IMR-90 (cell line): ENCODE measurements around the gene GRN. TPM values are rescaled to one million over a fixed set of nuclear protein-coding genes. Genes with fewer than 3 reads are reported as not detected.

Experiments used
- ATAC-seq: fragments of 200-7000 bp; cut with Tn5 transposase; 2 replicates; pipeline ENCODE4 v1.9.1; 2020; ENCODE audit warnings: low read depth, mild to moderate bottlenecking, moderate library complexity
- BruUV-seq: library from RNA; stranded (reverse); fragments of 400-500 nt; replicated peaks from 2 replicates; lab custom pipeline; 2021; lab: Mats Ljungman, UMichigan
- CTCF ChIA-PET: fragments of 300-600 bp; formaldehyde crosslinking; extraction: SDS; loops from one replicate; lab custom pipeline; 2021; ENCODE audit warnings: antibody characterized with exemption; lab: Yijun Ruan, JAX
- POLR2A ChIA-PET: fragments of 300-600 bp; sonication (Branson Sonifier 250); formaldehyde crosslinking; loops from one replicate; lab custom pipeline; 2022; ENCODE audit warnings: antibody characterized with exemption; ENCODE audit not compliant: unreplicated experiment; lab: Charles Lee
- DNase-seq: peaks from one replicate; pipeline ENCODE4 v3.0.0; 2013
- H2AFZ ChIP-seq: replicated peaks from 2 replicates; pipeline ENCODE3; 2013; ENCODE audit warnings: low read length, mild to moderate bottlenecking; ENCODE audit not compliant: poor library complexity
- H2AK5ac ChIP-seq: 2 replicates; pipeline ENCODE4 v1.6.1; 2013; ENCODE audit warnings: low read depth, low read length, inconsistent platforms
- H2AK9ac ChIP-seq: replicated peaks from 2 replicates; pipeline ENCODE3; 2013; ENCODE audit warnings: mild to moderate bottlenecking, low read depth, low read length, moderate library complexity; ENCODE audit not compliant: poor library complexity
- H2BK120ac ChIP-seq: 2 replicates; pipeline ENCODE4 v1.6.1; 2013; ENCODE audit warnings: low read depth, low read length, inconsistent platforms
- H2BK15ac ChIP-seq: 3 replicates; pipeline ENCODE4 v1.6.1; 2013; ENCODE audit warnings: low read depth, low read length, inconsistent platforms
- H2BK20ac ChIP-seq: 2 replicates; pipeline ENCODE4 v1.6.1; 2013; ENCODE audit warnings: low read depth, mild to moderate bottlenecking, inconsistent platforms, low read length, moderate library complexity
- H2BK5ac ChIP-seq: 2 replicates; pipeline ENCODE4 v1.6.1; 2013; ENCODE audit warnings: mild to moderate bottlenecking, low read depth, low read length, inconsistent platforms; ENCODE audit not compliant: poor library complexity, severe bottlenecking
- H3K14ac ChIP-seq: replicated peaks from 2 replicates; pipeline ENCODE4 v1.6.1; 2013; ENCODE audit warnings: low read depth, low read length, inconsistent platforms
- H3K18ac ChIP-seq: 2 replicates; pipeline ENCODE4 v1.6.1; 2013; ENCODE audit warnings: low read depth, low read length, control low read depth
- H3K23ac ChIP-seq: 2 replicates; pipeline ENCODE4 v1.6.1; 2013; ENCODE audit warnings: low read depth, low read length, inconsistent platforms
- H3K27ac ChIP-seq: 2 replicates; pipeline ENCODE4 v1.5.1; 2013; ENCODE audit warnings: mild to moderate bottlenecking, control low read depth, low read length; ENCODE audit not compliant: insufficient read depth
- H3K27me3 ChIP-seq: 2 replicates; pipeline ENCODE4 v1.6.1; 2013; ENCODE audit warnings: low read length; ENCODE audit not compliant: control insufficient read depth, insufficient read depth
- H3K36me3 ChIP-seq: 2 replicates; pipeline ENCODE4 v1.6.1; 2013; ENCODE audit warnings: low read length, mixed read lengths; ENCODE audit not compliant: control insufficient read depth, insufficient read depth
- H3K4ac ChIP-seq: 2 replicates; pipeline ENCODE4 v1.6.1; 2013; ENCODE audit warnings: low read depth, low read length, inconsistent platforms
- H3K4me1 ChIP-seq: 2 replicates; pipeline ENCODE4 v1.6.1; 2013; ENCODE audit warnings: low read length, mixed read lengths; ENCODE audit not compliant: control insufficient read depth, insufficient read depth
- H3K4me2 ChIP-seq: 2 replicates; pipeline ENCODE4 v1.6.1; 2013; ENCODE audit warnings: low read depth, mild to moderate bottlenecking, control low read depth, low read length, moderate library complexity
- H3K4me3 ChIP-seq: 2 replicates; pipeline ENCODE4 v1.5.1; 2013; ENCODE audit warnings: low read depth, mild to moderate bottlenecking, control low read depth, low read length, moderate library complexity; ENCODE audit not compliant: insufficient read depth
- H3K56ac ChIP-seq: 2 replicates; pipeline ENCODE4 v1.6.1; 2013; ENCODE audit warnings: low read length, inconsistent platforms; ENCODE audit not compliant: insufficient read depth; ENCODE audit errors: extremely low read depth
- H3K79me1 ChIP-seq, 2 experiments: 2 replicates each; pipeline ENCODE4 v1.6.1; 2013; ENCODE audit warnings: low read length in 2 of 2, inconsistent platforms in 1 of 2, low read depth in 1 of 2
- H3K9ac ChIP-seq: 2 replicates; pipeline ENCODE4 v1.6.1; 2013; ENCODE audit warnings: low read depth, low read length, control low read depth
- H3K9me1 ChIP-seq: 2 replicates; pipeline ENCODE4 v1.6.1; 2013; ENCODE audit warnings: low read length, inconsistent platforms; ENCODE audit not compliant: insufficient read depth
- H3K9me3 ChIP-seq: 2 replicates; pipeline ENCODE4 v1.6.1; 2013; ENCODE audit warnings: low read length; ENCODE audit not compliant: control insufficient read depth, insufficient read depth
- H4K20me1 ChIP-seq: 2 replicates; pipeline ENCODE4 v1.6.1; 2013; ENCODE audit warnings: low read length, inconsistent platforms; ENCODE audit not compliant: insufficient read depth
- H4K5ac ChIP-seq: 2 replicates; pipeline ENCODE4 v1.6.1; 2013; ENCODE audit warnings: mild to moderate bottlenecking, low read depth, low read length, control low read depth
- H4K8ac ChIP-seq, 2 experiments: 2 replicates each; pipeline ENCODE4 v1.6.1; 2013; ENCODE audit warnings: low read depth in 2 of 2, low read length in 2 of 2, control low read depth in 1 of 2, inconsistent platforms in 1 of 2
- H4K91ac ChIP-seq: 2 replicates; pipeline ENCODE4 v1.6.1; 2013; ENCODE audit warnings: low read depth, low read length, inconsistent platforms; ENCODE audit not compliant: insufficient read depth
- BHLHE40 ChIP-seq: fragments of 150-350 bp; IDR thresholded peaks from 2 replicates; pipeline ENCODE4 v1.6.1; 2016; ENCODE audit warnings: mild to moderate bottlenecking, low read depth, low read length
- CTCF ChIP-seq: conservative IDR thresholded peaks from 2 replicates; pipeline ENCODE4 v1.5.1; 2012; ENCODE audit warnings: mild to moderate bottlenecking, low read depth, low read length, improper control_type of control experiment
- MAZ ChIP-seq: IDR thresholded peaks from 2 replicates; pipeline ENCODE4 v1.6.1; 2012; ENCODE audit warnings: low read depth, mild to moderate bottlenecking, low read length, improper control_type of control experiment, moderate library complexity, borderline replicate concordance
- WGBS, 2 experiments: methylation state at CpG; one replicate each; pipeline versions ENCODE4 v1.1.5 to v1.1.7; 2013; ENCODE audit warnings: missing lambda C conversion rate in 2 of 2; ENCODE audit not compliant: insufficient read length in 1 of 2; ENCODE audit errors: extremely low coverage in 2 of 2; 5-methylcytosine and 5-hydroxymethylcytosine counted together
- dilution Hi-C: fragments of 300-500 bp; cut with HindIII; formaldehyde crosslinking; loops from one replicate; pipeline ENCODE4 v1.14.3; 2018; ENCODE audit warnings: low sequenced_read_pairs; ENCODE audit not compliant: unreplicated experiment
- in situ Hi-C: fragments of 300-500 bp; cut with MboI; formaldehyde crosslinking; loops from 3 replicates; pipeline ENCODE4 v1.14.3; 2019; ENCODE audit warnings: low sequenced_read_pairs, inconsistent platforms, mixed read lengths
- intact Hi-C: fragments of 100-400 bp; cut with micrococcal nuclease; formaldehyde crosslinking; loops from 2 replicates; pipeline ENCODE4 v1.10.0; 2022
- polyA plus RNA-seq, 3 experiments: library from polyadenylated mRNA; depleted of rRNA; stranded (reverse); fragments of >200 nt; gene quantifications; 2 replicates each; pipeline ENCODE4 v1.2.3, GENCODE V29; 2012; ENCODE audit warnings: low replicate concordance in 1 of 3
- total RNA-seq: library from RNA; depleted of rRNA; stranded (reverse); fragments of >200 nt; gene quantifications from 2 replicates; pipeline ENCODE4 v1.2.3, GENCODE V29; 2012

GRN gene
- total and polyA plus RNA-seq, 2 of the 4 experiments (the other 2 are of a cell fraction): 38.9 to 494 TPM

GRCh38 chr17:44359006-44359405 lies 13.9 kb downstream of the GRN start:
- peaks cover 11% of the 10 kb centered on the region for H4K20me1 ChIP-seq
- H2BK15ac ChIP-seq: no peak overlapping the region
- no peak overlapping the region for H3K27ac ChIP-seq
- no peak for TF ChIP-seq MAZ
- TF ChIP-seq CTCF: no peak
- no peak for TF ChIP-seq BHLHE40
- H3K9ac ChIP-seq: no peak overlapping the region
- ATAC-seq (no peak), DNase-seq (no peak)
- no peak overlapping the region for H3K56ac ChIP-seq
- H4K5ac ChIP-seq: no peak overlapping the region
- H3K4me1 ChIP-seq: peaks cover 15% of the 10 kb centered on the region
- intact Hi-C loops: no loop called here
- H3K23ac ChIP-seq: no peak overlapping the region
- no peak overlapping the region for H2BK120ac ChIP-seq
- peaks cover 8% of the 10 kb centered on the region; the same call in 1 of the 2 replicates for H3K9me1 ChIP-seq
- no peaks in the 10 kb centered on the region for H3K27me3 ChIP-seq
- H2AFZ ChIP-seq: no peak overlapping the region
- no peaks in the 10 kb centered on the region for H3K9me3 ChIP-seq
- H2BK5ac ChIP-seq: no peak overlapping the region
- ChIA-PET POLR2A (no interaction called here), CTCF (interaction anchor here (0.8 kb wide), 1 partner anchor 138 kb away, joined by 3 read pairs; no protein-coding TSS in a partner anchor)
- H3K18ac ChIP-seq: no peak overlapping the region
- H3K4ac ChIP-seq: no peak overlapping the region
- no peak overlapping the region for H3K4me2 ChIP-seq
- dilution Hi-C loops: no loop called here
- H3K4me3 ChIP-seq: no peak overlapping the region
- no peak overlapping the region for H4K8ac ChIP-seq
- 83% methylated on average over 4 of the region's 6 CpGs; no CpG with 5 or more reads in 1 of the 2 experiments for WGBS, 2 experiments
- H4K91ac ChIP-seq: no peak overlapping the region
- peaks cover 14% of the 10 kb centered on the region; the same call in 1 of the 2 replicates for H3K36me3 ChIP-seq
- no peak overlapping the region for H2AK9ac ChIP-seq
- no peak overlapping the region for H2BK20ac ChIP-seq
- peaks cover 4 to 28% of the 10 kb centered on the region in 2 experiments; a peak in 2 of 4 replicates for H3K79me1 ChIP-seq
- BruUV-seq: no TSS peak
- in situ Hi-C loops: no loop called here
- H3K14ac ChIP-seq: no peak overlapping the region
- no peak overlapping the region for H2AK5ac ChIP-seq
